GM21825 (cell line): ENCODE measurements around the gene NT5C2.
A peak's percentile ranks its signal among the peaks of the same experiment; 100 is the strongest.

Source experiments
- ATAC-seq: cut with Tn5 transposase; IDR thresholded peaks from one replicate; pipeline ENCODE4 v1.9.1; 2021; ENCODE audit warnings: mild to moderate bottlenecking, moderate library complexity; ENCODE audit not compliant: unreplicated experiment

The NT5C2 gene

DNA sequence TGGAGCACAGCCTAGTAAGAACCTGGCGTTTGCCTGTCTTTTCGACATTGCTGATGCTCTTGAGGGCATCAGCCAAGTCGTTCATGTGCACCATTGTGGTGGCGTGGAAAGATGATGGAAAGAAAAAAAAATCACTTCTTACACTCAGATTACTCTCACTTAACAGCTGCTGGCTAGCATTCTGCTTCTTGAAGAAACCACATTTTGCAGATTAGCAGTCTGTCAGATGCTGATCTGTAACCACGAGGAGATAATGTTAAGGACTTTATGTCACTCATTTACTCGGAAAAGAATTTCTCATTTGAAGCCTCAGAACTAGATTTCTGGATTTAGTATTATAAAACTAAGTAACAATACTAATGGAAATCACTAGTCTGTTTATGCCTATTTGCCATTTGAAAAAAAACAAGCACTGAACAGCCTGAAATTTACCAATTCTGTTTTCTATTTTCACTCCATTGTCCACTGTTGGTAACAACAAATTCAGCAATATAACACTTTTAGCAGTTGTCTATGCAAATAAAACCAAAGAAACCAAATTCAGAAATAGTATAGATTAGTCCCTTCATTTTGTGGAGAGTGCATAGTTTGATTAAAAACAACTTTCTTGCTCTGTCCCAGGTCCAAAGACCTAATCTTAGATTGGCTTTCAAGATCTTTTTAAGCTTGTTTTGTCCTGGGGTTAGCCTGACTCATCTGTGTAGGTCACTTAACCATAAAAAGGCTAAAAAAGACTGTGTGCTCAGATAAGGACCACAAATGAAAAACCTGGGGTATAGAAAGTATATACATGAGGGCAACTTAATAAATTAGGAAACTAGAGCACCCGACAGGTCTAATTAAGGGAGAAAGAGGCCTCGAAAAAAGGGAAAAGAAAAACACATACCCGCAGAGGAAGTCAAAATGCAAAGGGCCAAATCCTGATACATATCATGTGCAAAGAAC, 67.5 kb downstream of the NT5C2 start:
- ATAC-seq, result peak; percentile 80

DNA sequence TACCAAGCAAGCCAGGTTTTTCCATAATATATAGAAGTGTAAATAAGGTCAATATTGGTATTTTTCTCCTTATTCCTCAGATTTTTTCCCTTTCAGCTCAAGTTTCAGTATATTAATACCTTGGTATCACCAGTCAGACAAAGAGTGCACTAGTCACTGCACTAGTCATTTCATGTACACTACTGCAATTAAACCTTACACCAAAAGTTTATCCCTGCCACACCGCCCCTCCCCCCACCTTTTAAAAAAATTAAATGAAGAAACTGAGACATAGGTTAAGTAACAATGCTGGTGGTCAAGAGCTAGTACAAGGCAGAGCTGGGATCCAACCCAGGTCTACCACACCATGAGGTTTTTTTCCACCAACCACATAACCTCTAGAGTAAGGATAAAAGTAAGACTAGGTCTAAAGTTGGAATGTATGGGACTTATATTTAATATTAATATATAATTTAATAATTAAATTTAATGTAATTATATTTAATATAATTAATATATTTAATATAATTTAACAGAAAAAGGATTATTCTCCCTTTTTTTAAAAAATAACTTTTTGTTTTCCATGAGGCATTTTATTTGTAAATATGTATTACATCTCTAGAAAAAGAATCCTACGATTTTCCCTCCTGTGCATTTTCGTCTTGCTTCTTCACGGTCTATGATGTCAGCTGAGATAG, 68.5 kb downstream of the NT5C2 start:
- no peak for ATAC-seq

DNA sequence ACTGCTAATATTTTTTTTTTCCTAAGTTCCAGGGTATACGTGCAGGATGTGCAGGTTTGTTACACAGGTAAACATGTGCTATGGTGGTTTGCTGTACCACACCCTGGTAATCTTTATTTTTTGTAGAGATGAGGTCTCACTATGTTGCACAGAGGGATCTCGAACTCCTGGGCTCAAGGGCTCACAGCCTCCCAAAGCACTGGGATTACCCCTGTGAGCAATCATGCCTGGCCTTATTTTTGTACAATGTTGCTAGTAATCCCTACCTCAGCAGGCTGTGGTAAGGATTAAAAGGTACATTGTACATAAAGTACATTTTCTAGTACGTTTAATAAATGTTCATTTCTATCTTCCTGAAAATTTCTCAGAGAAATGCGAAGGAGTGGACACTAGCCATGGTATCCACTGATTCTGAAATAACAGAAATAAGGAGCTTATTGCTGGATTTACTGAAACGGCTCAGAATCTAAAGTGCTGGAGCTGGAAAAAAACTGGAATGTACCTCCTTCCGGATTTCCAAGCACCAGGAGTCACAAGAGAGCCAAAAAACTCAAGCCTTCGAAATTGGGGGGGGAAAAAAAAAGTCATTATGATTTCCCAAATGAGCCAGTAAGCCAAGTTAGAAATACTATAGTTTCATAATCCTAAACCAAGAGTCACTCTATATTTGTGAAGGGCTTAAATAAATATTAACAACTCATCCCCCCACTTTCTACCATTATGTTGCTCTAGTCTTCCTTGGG, 69.6 kb downstream of the NT5C2 start:
- no peak for ATAC-seq

DNA sequence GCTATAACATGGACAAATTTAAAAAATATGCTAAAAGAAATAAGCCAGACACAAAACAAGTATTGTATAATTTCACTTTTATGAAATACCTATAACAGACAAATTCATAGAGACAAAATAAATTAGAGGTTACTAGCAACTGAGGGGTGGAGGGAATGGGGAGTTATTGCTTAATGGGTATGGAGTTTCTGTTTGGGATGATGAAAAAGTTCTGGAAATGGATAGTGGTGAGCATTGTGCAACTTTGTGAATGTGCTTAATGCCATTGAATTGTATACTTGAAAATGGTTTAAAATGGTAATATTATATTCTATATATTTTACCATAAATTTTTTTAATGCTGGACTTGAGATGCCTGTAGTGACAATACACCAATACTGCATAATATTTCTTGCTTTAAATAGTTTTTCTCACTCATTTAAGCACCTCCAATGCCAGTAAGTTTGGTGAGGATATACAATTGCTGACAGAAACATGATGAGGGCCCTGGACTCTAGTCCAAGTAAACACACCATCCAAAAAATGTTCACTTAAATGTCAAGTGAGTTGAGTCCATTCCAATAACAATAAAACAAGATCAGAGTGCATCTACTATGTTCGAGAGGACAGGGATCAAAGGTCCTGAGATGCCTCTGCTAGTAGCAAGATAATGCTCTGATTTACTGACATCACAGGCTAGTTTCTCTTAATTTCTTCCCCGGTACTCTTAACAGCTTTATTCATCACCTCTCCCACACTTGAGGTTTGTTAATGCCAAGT, 71.9 kb downstream of the NT5C2 start:
- no peak for ATAC-seq

DNA sequence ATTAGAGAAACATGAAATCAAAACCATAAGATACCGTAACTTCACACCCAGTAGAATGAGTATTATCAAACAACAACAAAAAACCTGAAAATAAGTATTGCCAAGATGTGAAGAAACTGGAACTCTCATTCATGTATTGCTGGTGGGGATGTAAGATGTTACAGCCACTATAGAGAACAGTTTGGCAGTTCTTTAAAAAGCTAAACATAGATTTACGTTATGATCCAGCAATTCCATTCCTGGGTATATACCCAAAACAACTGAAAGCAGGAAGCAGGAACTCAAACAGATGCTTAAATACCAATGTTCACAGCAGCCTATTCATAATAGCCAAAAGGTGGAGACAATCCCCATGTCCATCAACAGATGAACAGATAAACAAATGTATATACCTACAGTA, 72.5 kb downstream of the NT5C2 start:
- no peak for ATAC-seq

DNA sequence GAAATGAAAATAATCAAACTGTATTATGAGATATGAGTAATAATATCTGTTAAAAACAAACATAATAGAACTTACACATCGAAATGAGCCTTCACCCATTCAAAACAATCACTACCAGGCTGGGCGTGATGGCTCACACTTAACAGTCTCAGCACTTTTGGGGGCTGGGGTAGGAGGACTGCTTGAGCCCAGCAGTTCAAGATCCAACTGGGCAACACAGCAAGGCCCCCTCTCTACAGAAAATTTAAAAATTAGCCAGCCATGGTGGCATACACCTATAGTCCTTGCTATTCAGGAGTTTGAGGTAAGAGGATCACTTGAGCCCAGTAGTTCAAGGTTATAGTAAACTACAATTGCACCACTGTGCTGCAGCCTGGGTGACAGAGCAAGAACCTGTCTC, 75.8 kb downstream of the NT5C2 start:
- no peak for ATAC-seq

DNA sequence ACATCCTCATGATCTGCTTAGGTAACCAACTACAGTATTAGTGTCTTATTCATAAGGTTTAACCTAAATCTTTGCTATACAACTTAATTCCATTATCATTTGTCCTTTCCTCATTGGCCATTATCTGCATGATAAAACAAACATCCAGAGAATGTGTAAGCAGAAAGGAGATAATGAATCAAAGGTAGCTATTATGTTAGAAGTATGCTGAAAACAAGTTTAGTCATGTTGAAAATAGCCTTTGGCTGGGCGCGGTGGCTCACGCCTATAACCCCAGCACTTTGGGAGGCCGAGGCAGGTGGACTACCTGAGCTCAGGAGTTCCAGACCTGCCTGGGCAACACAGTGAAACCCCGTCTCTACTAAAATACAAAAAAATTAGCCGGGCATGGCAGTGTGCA, 78.2 kb downstream of the NT5C2 start:
- ATAC-seq, result no peak

DNA sequence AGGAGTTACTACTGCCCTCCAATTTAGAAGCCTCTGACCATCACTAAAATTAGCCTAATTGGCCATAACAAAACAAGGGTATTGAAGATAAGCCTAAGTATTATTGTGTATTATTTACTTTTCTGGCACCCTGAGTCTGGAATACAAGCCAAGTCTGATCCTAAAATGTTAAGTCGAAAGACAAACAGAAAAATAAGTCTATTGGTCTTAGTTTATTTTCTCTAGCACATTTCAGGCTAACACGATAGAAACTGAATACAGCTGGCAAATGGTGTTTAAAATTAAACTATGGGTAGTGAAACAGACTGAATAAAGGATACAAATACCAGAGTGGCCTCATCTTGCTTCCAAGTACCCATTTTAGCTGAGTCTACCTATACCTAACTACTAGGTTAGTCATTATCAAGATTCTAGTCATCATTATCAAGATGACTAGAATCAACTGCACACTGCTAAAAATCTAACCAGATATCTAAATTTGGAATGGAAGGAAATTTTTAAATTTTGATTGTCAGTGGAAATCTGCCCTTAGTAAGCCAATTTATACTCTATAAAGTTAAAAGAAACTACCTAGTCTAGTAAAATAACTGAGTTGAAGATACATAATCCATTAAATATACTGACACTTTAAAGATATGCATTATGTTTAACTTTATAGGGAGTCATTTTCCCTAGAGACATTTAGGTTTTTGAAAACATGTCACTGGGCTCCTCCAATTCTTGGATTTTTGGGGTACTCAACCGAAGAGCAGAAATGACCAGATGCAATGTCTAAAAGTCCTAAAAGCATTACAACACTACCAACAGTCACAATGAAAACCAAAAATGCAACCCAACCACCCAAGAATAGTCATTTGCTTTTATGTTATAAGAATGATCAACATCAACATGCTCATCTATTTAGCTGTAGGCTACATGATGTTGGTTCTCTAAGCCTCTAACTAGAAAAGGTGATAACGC, 80.9 kb downstream of the NT5C2 start:
- ATAC-seq, result peak; percentile 62

DNA sequence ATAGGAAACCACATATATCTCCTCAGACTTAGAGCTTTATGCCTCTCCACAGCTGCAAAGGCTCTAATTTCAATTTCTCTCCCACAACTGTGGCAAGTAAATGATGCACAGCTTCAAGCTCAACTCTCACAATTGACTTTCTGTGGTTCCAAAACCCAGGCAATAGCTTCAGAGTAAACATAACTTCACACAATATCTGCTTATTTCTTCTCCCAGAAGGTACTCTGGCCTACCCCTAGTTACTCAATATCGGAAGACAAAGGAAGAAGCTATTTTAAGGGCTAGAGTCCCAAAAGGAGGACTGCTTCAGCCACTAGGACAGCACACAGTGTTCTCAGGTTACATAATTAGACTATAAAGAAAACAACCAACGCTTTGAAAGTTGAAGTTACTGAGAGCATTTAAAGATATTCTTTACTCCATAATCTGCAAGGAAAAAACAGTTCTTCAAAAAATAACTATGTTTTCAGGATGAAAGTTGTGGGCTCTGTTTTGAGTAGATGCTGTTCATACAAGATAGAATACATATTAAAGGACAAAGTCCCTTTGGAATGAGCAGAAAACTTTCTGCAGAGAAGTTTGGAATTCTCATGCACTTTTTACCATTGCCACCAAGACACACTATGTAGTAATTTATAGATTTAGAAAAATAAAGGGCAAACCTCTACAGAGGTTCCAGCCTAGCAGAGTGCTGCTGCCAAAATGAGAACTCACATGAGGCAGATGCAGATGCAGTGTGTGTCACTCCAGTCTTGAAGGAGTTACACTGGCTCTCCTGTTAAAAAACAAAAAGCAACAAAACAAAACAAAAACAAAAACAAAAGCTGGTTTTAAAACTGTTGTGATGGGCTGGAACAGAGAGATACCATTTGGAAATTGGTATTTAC, 81.8 kb downstream of the NT5C2 start:
- ATAC-seq, result peak; percentile 63

DNA sequence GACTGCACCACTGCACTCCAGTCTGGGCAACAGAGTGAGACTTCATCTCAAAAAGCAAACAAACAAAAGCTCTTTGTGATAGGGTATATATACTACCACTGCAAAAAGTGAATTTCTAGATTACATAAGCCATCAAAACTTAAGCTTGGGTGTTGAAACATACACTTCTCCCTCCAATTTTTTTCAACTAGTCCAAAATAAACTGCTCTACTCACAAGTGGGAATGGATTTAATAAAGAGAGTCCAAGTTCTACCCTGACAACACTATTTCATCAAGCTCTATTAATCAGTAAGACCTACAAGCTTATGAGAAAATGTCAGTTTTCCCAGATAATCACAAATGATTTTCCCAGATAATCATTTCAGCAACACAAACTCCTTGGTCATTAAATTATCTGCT, 82.7 kb downstream of the NT5C2 start:
- no peak for ATAC-seq

DNA sequence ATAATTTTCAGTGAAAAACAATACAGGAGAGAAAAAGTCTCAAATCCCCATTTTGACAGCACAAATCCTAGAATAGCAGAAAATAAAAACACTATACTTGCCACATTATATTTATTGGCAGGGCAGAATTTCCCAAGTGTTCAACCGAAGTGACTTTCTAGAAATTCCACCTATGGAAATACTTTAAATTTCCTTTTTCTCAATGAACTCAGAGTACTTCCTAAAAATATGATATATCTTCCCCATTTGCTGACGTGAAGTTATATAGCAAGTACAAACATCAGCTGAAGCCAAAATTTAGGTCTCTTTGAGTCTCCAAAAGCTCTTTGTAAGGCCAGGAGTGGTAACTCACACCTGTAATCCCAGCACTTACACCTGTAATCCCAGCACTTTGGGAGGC, 83.3 kb downstream of the NT5C2 start:
- no peak for ATAC-seq

DNA sequence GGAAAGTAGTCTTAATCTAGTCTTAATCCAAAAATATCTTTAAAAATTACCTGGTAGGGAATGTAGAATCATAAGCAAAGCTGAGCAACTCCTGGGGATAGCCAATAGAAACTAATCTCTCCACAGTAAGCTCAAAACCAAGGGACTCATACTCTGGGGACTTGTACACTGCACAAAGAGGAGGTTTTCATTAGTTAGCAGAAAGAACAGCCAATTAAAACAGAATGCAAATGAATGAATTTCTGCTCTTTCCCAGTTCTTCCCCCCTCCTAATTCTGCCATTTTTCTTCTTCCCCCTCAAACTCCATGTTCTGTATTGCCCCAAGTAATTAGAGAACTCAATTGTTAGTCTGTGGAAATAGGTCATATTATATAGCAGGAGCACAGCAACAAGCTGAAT, 86.5 kb downstream of the NT5C2 start:
- ATAC-seq, result no peak

DNA sequence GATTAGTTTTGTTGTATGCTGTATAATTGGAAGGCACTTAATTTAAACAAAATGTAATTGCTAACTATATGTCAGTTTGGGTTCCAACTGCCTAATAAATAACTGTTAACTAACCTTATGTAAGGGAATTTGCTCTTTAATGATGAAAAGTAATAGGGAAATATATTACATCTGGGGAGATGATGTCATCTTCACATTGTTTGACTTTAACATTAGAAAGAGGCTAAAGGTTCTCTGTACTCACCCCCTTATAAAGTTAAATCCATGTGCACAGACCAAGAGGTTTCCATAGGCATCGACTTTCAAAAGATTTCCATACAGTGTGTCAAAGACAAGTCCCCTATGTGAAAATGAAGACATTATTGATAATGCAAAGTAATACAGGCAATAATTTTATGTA, 87.6 kb downstream of the NT5C2 start:
- no peak for ATAC-seq

DNA sequence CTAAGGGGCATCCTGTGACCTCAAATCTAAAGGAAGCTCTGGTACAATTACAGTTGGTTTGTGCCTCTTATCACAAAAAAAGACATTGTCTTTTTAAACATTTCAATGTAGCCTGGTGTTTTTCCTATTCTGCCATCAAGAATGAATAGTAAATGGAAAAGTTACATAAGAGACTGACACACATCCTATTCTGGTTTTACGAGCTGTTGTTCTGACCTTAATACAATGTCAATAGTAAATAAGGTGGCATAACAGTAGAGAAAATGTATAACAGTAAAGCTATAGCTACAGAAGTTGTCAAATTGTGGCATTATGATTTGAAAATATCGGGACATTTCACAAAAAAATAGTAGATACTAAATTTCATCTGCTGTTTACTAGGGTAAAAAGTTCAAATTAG, 88.4 kb downstream of the NT5C2 start:
- no peak for ATAC-seq

DNA sequence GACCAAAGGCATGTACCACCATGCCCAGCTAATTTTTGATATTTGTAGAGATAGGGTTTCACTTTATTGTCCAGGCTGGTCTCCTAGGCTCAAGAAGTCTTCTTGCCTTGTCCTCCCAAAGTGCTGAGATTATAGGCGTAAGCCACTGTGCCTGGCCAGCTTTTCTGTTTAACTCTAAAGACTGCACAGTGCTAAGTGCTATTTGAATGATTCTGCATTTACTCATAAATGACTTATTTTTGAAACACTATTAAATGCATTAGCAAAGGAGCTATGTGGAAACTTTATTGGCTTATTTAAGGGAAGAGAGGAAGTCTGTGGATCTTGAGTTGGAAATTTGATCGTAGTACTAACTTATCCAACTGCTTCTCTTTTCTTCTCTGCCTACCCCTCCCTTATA, 89.1 kb downstream of the NT5C2 start:
- ATAC-seq, result no peak

DNA sequence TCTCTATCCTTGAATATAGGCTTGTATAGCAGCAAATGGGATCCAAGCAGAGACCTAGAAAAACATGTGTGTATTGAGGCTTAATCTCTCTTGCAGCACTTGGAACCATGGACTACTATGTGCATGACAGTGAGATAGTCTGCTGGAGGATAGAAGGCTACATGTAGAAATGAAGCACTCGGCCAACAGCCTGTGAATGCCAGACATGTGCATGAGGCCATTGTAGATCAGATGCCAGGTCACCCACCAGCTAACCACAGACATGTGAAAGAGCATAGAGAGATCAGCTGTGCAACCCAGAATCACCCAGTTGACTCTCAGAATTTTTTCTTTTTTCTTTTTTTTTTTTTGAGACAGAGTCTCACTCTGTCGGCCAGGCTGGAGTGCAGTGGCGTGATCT, 90.9 kb downstream of the NT5C2 start:
- ATAC-seq, result no peak

DNA sequence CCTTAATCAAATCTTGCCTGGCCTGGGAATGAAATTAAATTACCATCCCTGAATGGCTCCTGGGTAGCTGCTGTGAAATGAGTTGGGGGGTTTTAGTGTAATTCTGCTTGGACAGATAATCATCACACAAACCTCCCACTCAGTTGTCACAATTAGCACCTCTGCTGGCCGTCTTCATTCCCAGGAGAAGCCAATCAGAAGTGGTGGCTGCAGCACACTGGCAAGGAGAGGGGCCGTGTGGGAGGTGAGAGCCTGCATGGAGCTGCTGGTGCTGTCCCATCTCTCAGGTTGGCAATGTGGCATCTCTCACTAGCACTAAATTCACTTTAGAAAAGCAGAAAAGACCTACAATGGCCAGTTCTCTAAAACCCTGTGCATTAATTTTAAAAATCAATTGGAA, 92.5 kb downstream of the NT5C2 start:
- no peak for ATAC-seq

DNA sequence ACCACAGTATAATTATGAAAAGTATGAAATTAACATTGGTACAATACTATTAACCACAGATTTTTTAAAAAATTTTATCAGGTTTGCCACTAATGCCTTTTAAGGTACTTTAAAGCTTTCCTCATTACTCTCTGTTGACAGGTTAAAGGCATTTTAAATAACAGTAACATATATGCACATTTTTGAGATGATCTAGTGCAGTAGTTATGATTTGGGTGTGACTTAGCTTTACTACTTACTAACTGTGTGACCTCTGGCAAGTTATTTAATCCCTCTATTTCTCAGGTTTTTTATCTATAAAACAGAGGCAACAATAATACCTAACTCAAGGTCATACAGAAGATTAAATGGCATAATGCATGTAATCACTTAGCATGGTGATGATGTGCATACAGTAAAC, 94.8 kb downstream of the NT5C2 start:
- ATAC-seq, result no peak

DNA sequence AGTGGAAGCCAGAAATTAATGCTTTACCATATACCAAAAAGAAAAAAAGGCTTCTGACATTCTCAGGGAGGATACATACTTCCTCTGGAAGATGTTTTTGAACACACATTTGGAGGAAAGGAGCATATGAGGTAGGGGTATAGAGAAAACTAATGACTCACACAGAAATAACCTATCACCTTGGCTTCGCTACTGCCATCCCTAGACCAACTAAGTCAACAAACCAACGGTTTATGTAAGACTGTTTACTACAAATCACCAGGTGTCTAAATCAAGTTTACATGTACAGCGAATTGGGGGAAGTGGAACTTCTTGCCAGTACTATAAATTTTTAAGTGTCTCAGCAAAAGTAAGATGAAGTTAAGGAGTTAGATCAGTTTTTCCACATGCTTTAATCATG, 96.9 kb downstream of the NT5C2 start:
- ATAC-seq, result no peak
